ENCODE data around the gene TRAPPC12.
"Not testable (repeated sequence)": the region's sequence is repeated elsewhere in the genome, so short reads cannot be mapped to it uniquely, and the experiment has no call there.

The TRAPPC12 gene

GRCh38 chr2:3369340-3370181 lies 9.9 kb upstream of the TRAPPC12 start:
- not testable (repeated sequence) for DNase-seq (ENCODE audit: low spot score)

- no peak for DNase-seq (ENCODE audit: low spot score)
Observed at GRCh38 chr2:3376821-3377220, 2.7 kb upstream of the TRAPPC12 start.

GRCh38 chr2:3377279-3377611 lies 2.2 kb upstream of the TRAPPC12 start:
- no peak for DNase-seq (ENCODE audit: low spot score)

GRCh38 chr2:3377612-3378432 lies 1.7 kb upstream of the TRAPPC12 start, which contains the start of gene EIPR1:
Gene EIPR1, minus strand, starts transcription at chr2:3377818. Its CDS starts 129 bp downstream, at chr2:3377689.
- DNase-seq (ENCODE audit: low spot score), result peak; percentile 98

- DNase-seq (ENCODE audit: low spot score), result no peak
Observed at GRCh38 chr2:3379339-3379646, 201 bp upstream of the TRAPPC12 start.

- no peak for DNase-seq (ENCODE audit: low spot score)
Observed at GRCh38 chr2:3386448-3386958, 7.0 kb downstream of the TRAPPC12 start.

GRCh38 chr2:3387011-3387410 lies 7.5 kb downstream of the TRAPPC12 start:
- DNase-seq (ENCODE audit: low spot score), result no peak

GRCh38 chr2:3387644-3388411 lies 8.3 kb downstream of the TRAPPC12 start:
- DNase-seq (ENCODE audit: low spot score), result no peak

GRCh38 chr2:3388412-3388738 lies 8.9 kb downstream of the TRAPPC12 start:
- no peak for DNase-seq (ENCODE audit: low spot score)

GRCh38 chr2:3389193-3389592 lies 9.7 kb downstream of the TRAPPC12 start:
- no peak for DNase-seq (ENCODE audit: low spot score)

- no peak for DNase-seq (ENCODE audit: low spot score)
Observed at GRCh38 chr2:3390041-3390440, 10.5 kb downstream of the TRAPPC12 start.

- no peak for DNase-seq (ENCODE audit: low spot score)
Observed at GRCh38 chr2:3392216-3392615, 12.7 kb downstream of the TRAPPC12 start.

- DNase-seq (ENCODE audit: low spot score), result no peak
Observed at GRCh38 chr2:3396920-3397559, 17.5 kb downstream of the TRAPPC12 start.

GRCh38 chr2:3398857-3399256 lies 19.4 kb downstream of the TRAPPC12 start:
- DNase-seq (ENCODE audit: low spot score), result no peak

- DNase-seq (ENCODE audit: low spot score), result no peak
Observed at GRCh38 chr2:3399381-3399780, 19.9 kb downstream of the TRAPPC12 start.

- peak; percentile 91 for DNase-seq (ENCODE audit: low spot score)
Observed at GRCh38 chr2:3399829-3400228, 20.3 kb downstream of the TRAPPC12 start.

- DNase-seq (ENCODE audit: low spot score), result peak; percentile 61
Observed at GRCh38 chr2:3403587-3404334, 24.3 kb downstream of the TRAPPC12 start.

- no peak for DNase-seq (ENCODE audit: low spot score)
Observed at GRCh38 chr2:3404349-3404894, 24.9 kb downstream of the TRAPPC12 start.

- no peak for DNase-seq (ENCODE audit: low spot score)
Observed at GRCh38 chr2:3405307-3405706, 25.8 kb downstream of the TRAPPC12 start.

GRCh38 chr2:3405876-3406275 lies 26.4 kb downstream of the TRAPPC12 start:
- DNase-seq (ENCODE audit: low spot score), result no peak

GRCh38 chr2:3406501-3406900 lies 27.0 kb downstream of the TRAPPC12 start:
- DNase-seq (ENCODE audit: low spot score), result no peak

Data from putamen (tissue), 1 donor.